ENCODE results near the gene HACD1. TPM values are rescaled to one million over a fixed set of nuclear protein-coding genes. Genes with fewer than 3 reads are reported as not detected.
A peak's percentile ranks its signal among the peaks of the same experiment; 100 is the strongest.

HACD1 gene
- total RNA-seq, 2 donors from 2014 or later: 12.1 to 35.3 TPM

- Histone ChIP-seq H3K9me3 (no peaks in the 10 kb centered on the region), H3K27me3 (replicated peaks; ENCODE audit: insufficient read depth) (no peaks in the 10 kb centered on the region), H3K36me3 (no peaks in the 10 kb centered on the region), H3K27ac (no peak overlapping the region), H3K4me3 (no peak overlapping the region), H3K4me1 (replicated peaks) (no peaks in the 10 kb centered on the region)
- intact Hi-C loops (cut with DNase I): no loop called here
- DNase-seq (ENCODE audit: low spot score): no peak
- WGBS: 65% methylated on average over 8 of the region's 8 CpGs
- TF ChIP-seq CTCF (IDR thresholded peaks at IDR 0.05) (no peak), POLR2AphosphoS5 (IDR thresholded peaks at IDR 0.05) (no peak), POLR2A (IDR thresholded peaks at IDR 0.05) (no peak)
Measured at GRCh38 chr10:17622061-17622460, 4.9 kb upstream of the HACD1 start.

DNA sequence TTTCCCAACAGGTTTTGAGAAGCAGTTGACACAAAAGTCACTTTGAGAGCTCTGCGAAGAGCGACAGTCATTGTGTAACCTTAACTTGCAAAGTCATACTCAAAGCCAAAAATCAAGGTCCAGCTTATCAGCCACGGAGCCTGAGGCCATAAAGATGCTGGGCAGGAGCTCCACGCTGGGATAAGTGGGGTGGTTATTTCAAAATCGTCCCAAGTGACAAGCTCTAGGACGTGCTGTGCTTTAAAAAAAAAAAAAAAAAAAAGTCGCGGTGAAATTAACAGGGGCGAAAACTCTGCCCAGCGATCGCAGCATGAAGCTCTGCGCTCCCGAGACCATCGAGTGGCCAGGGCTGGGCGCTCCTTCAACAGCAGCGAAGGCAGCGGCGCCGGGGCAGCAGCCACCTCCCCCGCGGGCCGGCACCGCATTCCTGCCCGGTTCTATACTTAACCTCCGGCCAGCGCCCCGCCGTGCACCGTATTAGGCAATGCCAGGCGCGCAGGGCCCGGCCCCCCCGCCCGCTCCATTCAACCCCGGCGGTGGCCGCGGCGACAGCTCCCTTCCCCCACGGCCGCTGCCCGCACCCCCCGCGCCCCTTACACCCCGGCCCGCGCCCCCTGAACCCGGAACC is 657 bp downstream of the HACD1 start:
- no peaks in the 10 kb centered on the region for H3K27me3 ChIP-seq (replicated peaks; ENCODE audit: insufficient read depth)
- peak overlapping the region; percentile 90 to 94 for H3K27ac ChIP-seq
- WGBS: 4% methylated on average over 43 of the region's 48 CpGs
- H3K4me3 ChIP-seq: peak overlapping the region; percentile 84 to 86
- H3K36me3 ChIP-seq: no peaks in the 10 kb centered on the region
- TF ChIP-seq POLR2AphosphoS5 (IDR thresholded peaks at IDR 0.05) (peak; percentile 7), POLR2A (IDR thresholded peaks at IDR 0.05) (no peak)
- intact Hi-C loops (cut with DNase I): no loop called here
- peak; percentile 72 for DNase-seq (ENCODE audit: low spot score)
- H3K9me3 ChIP-seq: no peaks in the 10 kb centered on the region
- H3K4me1 ChIP-seq (replicated peaks): no peaks in the 10 kb centered on the region

GRCh38 chr10:17609523-17610079 is 7.6 kb downstream of the HACD1 start:
- Histone ChIP-seq H3K27me3 (replicated peaks; ENCODE audit: insufficient read depth) (no peaks in the 10 kb centered on the region), H3K27ac (no peak overlapping the region), H3K4me3 (no peak overlapping the region), H3K9me3 (no peaks in the 10 kb centered on the region), H3K4me1 (replicated peaks) (no peaks in the 10 kb centered on the region), H3K36me3 (no peaks in the 10 kb centered on the region)
- no peak for DNase-seq (ENCODE audit: low spot score)
- TF ChIP-seq POLR2A (IDR thresholded peaks at IDR 0.05): no peak
- TF ChIP-seq POLR2AphosphoS5 (IDR thresholded peaks at IDR 0.05): no peak
- intact Hi-C loops (cut with DNase I): loop anchor here (2.0 to 10.0 kb wide), 2 partner anchors 131 to 605 kb away; no protein-coding TSS in a partner anchor
- WGBS: 87% methylated on average over 13 of the region's 13 CpGs

DNA sequence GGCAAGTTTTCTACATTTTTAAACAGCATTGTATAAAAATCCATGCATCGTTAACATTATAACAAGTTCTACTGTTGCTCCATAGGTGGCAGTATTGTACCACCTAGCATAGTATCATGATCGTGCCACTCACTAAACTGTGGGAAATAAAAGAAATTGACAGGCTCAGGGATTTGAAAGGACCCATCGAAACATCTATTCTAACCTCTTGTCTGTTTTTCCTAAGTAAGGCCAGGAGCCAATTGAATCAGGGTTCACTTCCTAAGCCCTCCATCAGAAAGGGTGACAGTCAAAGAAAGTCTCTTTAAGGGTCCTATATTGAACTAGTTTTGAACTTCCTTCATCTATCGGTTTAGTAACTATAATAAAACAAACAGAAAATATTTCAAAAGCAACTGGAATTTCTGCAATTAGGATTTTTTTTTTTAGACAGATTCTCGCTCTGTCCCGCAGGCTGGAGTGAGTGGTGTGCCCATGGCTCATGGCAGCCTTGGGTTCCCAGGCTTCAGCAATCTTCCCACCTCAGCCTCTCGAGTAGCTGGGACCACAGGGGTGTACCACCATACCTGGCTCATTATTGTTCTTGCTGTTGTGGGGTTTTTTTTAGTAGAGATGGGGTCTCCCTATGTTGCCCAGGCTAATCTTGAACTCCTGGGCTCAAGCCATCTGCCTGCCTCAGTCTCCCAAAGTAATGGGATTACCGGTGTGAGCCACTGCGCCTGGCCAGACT is 9.4 kb downstream of the HACD1 start:
- TF ChIP-seq POLR2A (IDR thresholded peaks at IDR 0.05) (no peak), POLR2AphosphoS5 (IDR thresholded peaks at IDR 0.05) (peak; percentile 26), CTCF (IDR thresholded peaks at IDR 0.05) (peak; percentile 27 to 87 (median 85))
- intact Hi-C loops (cut with DNase I): loop anchor here (2.0 to 10.0 kb wide), 2 partner anchors 133 to 607 kb away; no protein-coding TSS in a partner anchor
- Histone ChIP-seq H3K27me3 (replicated peaks; ENCODE audit: insufficient read depth) (no peaks in the 10 kb centered on the region), H3K9me3 (no peaks in the 10 kb centered on the region), H3K4me1 (replicated peaks) (no peaks in the 10 kb centered on the region), H3K4me3 (no peak overlapping the region), H3K36me3 (no peaks in the 10 kb centered on the region), H3K27ac (no peak overlapping the region)
- DNase-seq (ENCODE audit: low spot score): no peak
- 57% methylated on average over 9 of the region's 9 CpGs for WGBS

- DNase-seq (ENCODE audit: low spot score): no peak
- Histone ChIP-seq H3K27ac (no peak overlapping the region), H3K4me1 (replicated peaks) (no peaks in the 10 kb centered on the region), H3K9me3 (no peaks in the 10 kb centered on the region), H3K27me3 (replicated peaks; ENCODE audit: insufficient read depth) (no peaks in the 10 kb centered on the region), H3K36me3 (no peaks in the 10 kb centered on the region), H3K4me3 (no peak overlapping the region)
- 47% methylated on average over 2 of the region's 2 CpGs for WGBS
- intact Hi-C loops (cut with DNase I): loop anchor here (10.0 kb wide), 1 partner anchor 608 kb away; no protein-coding TSS in a partner anchor
- TF ChIP-seq POLR2A (IDR thresholded peaks at IDR 0.05) (no peak), CTCF (IDR thresholded peaks at IDR 0.05) (no peak), POLR2AphosphoS5 (IDR thresholded peaks at IDR 0.05) (no peak)
Measured at GRCh38 chr10:17607060-17607459, 10.1 kb downstream of the HACD1 start.

Measured in prostate gland (tissue), 2 donors.